ENCODE measurements around the gene SLC13A4. TPM values are rescaled to one million over a fixed set of nuclear protein-coding genes. Genes with fewer than 3 reads are reported as not detected.

SLC13A4 gene
- total RNA-seq, 1 donor from 2014 or later: not detected

DNA sequence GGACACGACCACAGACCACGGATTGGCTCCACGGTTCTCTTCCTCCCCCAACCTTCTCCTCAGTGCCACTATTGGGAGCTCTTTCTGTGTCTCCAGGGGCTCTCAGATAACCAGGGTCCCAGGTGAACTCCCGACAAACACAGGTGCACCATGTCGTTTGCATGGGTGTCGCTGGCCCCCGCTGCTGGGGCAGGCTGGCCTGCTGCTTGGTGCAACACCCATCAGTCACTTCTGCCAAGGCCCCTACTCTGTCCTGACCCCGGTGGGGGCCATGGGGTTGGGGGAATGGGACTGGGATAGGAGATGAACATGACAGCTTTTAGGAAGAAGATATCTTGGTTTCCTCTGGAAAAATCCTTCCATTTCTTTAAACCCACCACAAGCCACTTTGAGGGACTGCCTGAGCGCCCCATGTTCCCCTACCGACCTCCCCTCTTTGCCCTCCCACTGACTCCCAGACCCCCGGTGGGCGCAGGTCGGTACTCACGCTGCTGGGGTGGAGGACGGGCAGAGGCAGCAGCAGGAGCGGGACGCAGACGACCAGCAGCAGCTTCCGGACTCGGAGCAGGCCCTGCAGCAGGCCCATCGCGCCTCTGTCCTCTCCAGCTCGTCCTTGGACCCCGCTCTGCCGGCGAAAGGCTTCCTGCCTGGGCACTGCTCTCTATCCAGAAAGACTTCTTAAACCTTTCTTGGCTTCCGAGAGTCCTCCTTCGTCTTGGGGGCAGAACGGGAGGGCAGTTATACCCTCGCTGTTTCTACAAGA, 894 bp downstream of the SLC13A4 start:
- H3K9me3 ChIP-seq: no peaks in the 10 kb centered on the region
- H3K27me3 ChIP-seq: no peaks in the 10 kb centered on the region
- no peak for DNase-seq (ENCODE audit: extremely low spot score in 2 of 2)
- TF ChIP-seq POLR2AphosphoS5 (IDR thresholded peaks at IDR 0.05; ENCODE audit: insufficient read depth in 1 of 2, low read depth in 1 of 2) (no peak), POLR2A (IDR thresholded peaks at IDR 0.05) (no peak)
- TF ChIP-seq, protein P1, sequence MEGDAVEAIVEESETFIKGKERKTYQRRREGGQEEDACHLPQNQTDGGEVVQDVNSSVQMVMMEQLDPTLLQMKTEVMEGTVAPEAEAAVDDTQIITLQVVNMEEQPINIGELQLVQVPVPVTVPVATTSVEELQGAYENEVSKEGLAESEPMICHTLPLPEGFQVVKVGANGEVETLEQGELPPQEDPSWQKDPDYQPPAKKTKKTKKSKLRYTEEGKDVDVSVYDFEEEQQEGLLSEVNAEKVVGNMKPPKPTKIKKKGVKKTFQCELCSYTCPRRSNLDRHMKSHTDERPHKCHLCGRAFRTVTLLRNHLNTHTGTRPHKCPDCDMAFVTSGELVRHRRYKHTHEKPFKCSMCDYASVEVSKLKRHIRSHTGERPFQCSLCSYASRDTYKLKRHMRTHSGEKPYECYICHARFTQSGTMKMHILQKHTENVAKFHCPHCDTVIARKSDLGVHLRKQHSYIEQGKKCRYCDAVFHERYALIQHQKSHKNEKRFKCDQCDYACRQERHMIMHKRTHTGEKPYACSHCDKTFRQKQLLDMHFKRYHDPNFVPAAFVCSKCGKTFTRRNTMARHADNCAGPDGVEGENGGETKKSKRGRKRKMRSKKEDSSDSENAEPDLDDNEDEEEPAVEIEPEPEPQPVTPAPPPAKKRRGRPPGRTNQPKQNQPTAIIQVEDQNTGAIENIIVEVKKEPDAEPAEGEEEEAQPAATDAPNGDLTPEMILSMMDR (IDR thresholded peaks at IDR 0.05): no peak
- no peaks in the 10 kb centered on the region for H3K36me3 ChIP-seq
- H3K4me3 ChIP-seq: no peak overlapping the region
- peaks cover 11% of the 10 kb centered on the region for H3K4me1 ChIP-seq
- no peak overlapping the region for H3K27ac ChIP-seq
- intact Hi-C loops (cut with DNase I): no loop called here

DNA sequence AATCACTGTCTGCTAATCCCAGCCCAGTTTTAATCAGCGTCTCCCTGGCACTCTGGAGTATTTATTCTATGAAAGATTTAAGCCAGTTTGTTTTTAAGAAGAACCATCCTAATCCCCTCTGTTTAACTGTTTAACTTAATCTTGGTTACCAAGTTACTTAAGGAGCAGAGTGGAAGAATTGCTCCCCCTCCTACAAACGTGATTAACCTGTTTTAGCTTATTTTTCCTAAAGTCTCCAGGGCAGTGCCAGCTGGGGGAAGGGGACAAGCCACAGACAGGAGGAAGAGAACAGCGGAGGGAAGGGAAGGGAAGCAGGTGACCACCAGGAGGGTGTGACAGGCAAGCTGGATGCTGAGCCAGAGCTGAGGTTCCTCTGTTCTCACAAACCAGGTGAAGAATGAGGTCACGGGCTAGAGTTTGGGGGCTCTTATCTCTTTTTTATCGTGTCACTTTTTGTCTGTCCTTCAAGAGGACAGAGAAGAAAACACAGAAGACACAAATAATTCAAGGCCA, 1.7 kb downstream of the SLC13A4 start:
- TF ChIP-seq, protein P1 (IDR thresholded peaks at IDR 0.05): no peak
- TF ChIP-seq POLR2AphosphoS5 (IDR thresholded peaks at IDR 0.05; ENCODE audit: insufficient read depth in 1 of 2, low read depth in 1 of 2) (no peak), POLR2A (IDR thresholded peaks at IDR 0.05) (no peak)
- Histone ChIP-seq H3K4me1 (peaks cover 11% of the 10 kb centered on the region), H3K27me3 (no peaks in the 10 kb centered on the region), H3K4me3 (no peak overlapping the region), H3K9me3 (no peaks in the 10 kb centered on the region), H3K36me3 (no peaks in the 10 kb centered on the region), H3K27ac (no peak overlapping the region)
- DNase-seq (ENCODE audit: extremely low spot score in 2 of 2): no peak
- intact Hi-C loops (cut with DNase I): no loop called here

DNA sequence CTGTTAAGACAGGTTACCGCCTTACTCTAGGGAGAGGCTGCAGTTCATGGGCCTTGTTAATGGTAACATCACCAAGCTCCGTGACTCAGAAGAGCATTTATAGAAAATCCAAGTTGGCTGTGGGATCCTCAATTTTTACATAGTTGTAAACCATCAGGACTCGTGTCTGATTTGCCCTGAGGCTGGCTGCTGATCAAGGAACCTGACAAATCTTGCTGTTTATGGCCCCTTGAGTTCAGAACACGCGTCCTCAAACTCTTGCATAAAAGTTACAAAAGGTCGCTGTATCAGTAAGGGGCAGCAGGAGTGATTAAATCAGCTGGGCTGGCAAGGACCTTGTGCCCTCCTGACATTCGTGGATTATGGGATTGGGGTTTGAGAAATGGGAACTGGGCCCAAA, 4.6 kb downstream of the SLC13A4 start:
- no peaks in the 10 kb centered on the region for H3K36me3 ChIP-seq
- intact Hi-C loops (cut with DNase I): no loop called here
- H3K9me3 ChIP-seq: no peaks in the 10 kb centered on the region
- no peak overlapping the region for H3K4me3 ChIP-seq
- no peak for DNase-seq (ENCODE audit: extremely low spot score in 2 of 2)
- H3K4me1 ChIP-seq: peaks cover 11% of the 10 kb centered on the region
- H3K27ac ChIP-seq: no peak overlapping the region
- H3K27me3 ChIP-seq: no peaks in the 10 kb centered on the region
- TF ChIP-seq POLR2A (IDR thresholded peaks at IDR 0.05): no peak
- TF ChIP-seq, protein P1 (IDR thresholded peaks at IDR 0.05): no peak

DNA sequence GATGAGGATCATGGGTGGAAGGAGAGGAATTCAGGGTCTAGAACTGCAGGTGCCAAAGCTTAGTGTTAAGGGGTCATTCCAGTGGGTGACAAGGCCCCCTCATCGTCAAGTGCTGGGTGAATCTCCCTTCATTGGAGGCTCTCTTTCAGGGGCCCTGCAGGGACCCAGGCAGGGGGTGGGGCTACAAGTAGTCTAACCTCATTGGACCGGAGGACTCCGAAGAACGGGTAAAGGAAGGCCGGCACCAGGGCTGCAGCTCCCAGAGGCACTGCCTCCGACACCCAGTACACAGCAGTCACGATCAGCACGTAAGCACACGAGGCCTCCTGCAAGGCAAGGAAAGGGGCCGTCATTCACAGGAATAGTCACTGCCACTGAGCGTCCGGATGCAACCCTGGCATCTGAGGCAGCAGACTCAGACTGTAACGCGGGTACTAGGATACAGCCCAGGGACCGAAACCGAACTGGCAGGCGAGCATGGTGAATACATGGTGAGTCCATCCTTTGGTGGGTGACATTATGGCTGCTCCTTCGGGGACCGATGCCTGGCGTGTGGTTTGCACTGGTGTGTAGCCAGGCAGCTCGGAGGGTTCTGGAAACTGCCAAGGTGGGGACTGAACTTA, 6.7 kb downstream of the SLC13A4 start:
- H3K9me3 ChIP-seq: no peaks in the 10 kb centered on the region
- H3K27me3 ChIP-seq: no peaks in the 10 kb centered on the region
- H3K27ac ChIP-seq: no peak overlapping the region
- intact Hi-C loops (cut with DNase I): no loop called here
- DNase-seq (ENCODE audit: extremely low spot score in 2 of 2): no peak
- no peak overlapping the region for H3K4me3 ChIP-seq
- H3K4me1 ChIP-seq: peaks cover 17% of the 10 kb centered on the region
- TF ChIP-seq, protein P1 (IDR thresholded peaks at IDR 0.05): no peak
- TF ChIP-seq POLR2AphosphoS5 (IDR thresholded peaks at IDR 0.05; ENCODE audit: insufficient read depth in 1 of 2, low read depth in 1 of 2): no peak
- TF ChIP-seq POLR2A (IDR thresholded peaks at IDR 0.05): no peak
- H3K36me3 ChIP-seq: no peaks in the 10 kb centered on the region

DNA sequence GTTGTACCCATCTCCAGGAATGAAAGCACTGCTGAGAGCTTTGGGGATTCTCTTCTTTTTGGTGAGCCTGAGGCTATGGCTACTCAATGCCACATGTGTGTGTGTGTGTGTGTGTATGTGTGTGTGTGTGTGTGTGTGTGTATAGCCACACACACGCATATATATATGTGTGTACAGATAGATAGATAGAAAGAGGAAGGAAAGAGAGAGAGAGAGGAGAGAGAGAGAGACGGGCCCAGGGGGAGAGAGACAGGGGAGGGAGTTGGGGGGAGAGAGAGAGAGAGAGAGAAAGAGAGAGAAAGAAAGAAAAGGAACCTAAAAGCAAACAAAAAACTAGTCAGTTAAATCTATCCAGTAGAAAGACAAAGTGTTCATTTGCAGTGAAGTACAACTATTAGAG, 8.3 kb downstream of the SLC13A4 start:
- TF ChIP-seq POLR2A (IDR thresholded peaks at IDR 0.05) (no peak), POLR2AphosphoS5 (IDR thresholded peaks at IDR 0.05; ENCODE audit: insufficient read depth in 1 of 2, low read depth in 1 of 2) (no peak)
- TF ChIP-seq, protein P1 (IDR thresholded peaks at IDR 0.05): no peak
- H3K27me3 ChIP-seq: no peaks in the 10 kb centered on the region
- intact Hi-C loops (cut with DNase I): no loop called here
- peaks cover 17% of the 10 kb centered on the region for H3K4me1 ChIP-seq
- no peak overlapping the region for H3K27ac ChIP-seq
- no peak for DNase-seq (ENCODE audit: extremely low spot score in 2 of 2)
- no peaks in the 10 kb centered on the region for H3K36me3 ChIP-seq
- H3K4me3 ChIP-seq: no peak overlapping the region
- H3K9me3 ChIP-seq: no peaks in the 10 kb centered on the region
